Mammary epithelial cell (primary cell): Measurements from ENCODE around the gene IDH2.

Source experiments
- CTCF ChIP-seq, 2 donors: IDR thresholded peaks in 1 of 2; conservative IDR thresholded peaks in 1 of 2; 2 replicates each; pipeline ENCODE4 v1.5.1; 2011 to 2012; ENCODE audit warnings: inconsistent platforms in 2 of 2, low read length in 2 of 2, mild to moderate bottlenecking in 2 of 2, control low read depth in 1 of 2, low read depth in 1 of 2; ENCODE audit not compliant: insufficient read depth in 1 of 2; ENCODE audit errors: extremely low read depth in 1 of 2
- EZH2 ChIP-seq: IDR thresholded peaks from 2 replicates; pipeline ENCODE4 v1.6.1; 2012; ENCODE audit warnings: low read length, inconsistent platforms, borderline replicate concordance

GRCh38 chr15:90074916-90075315, 27.4 kb downstream of the IDH2 start:
- no peak for TF ChIP-seq CTCF (conservative IDR thresholded peaks at IDR 0.05 in 1 of 2, IDR thresholded peaks at IDR 0.05 in 1 of 2; ENCODE audit: extremely low read depth in 1 of 2, insufficient read depth in 1 of 2, low read depth in 1 of 2, low read length in 2 of 2)
- no peak for TF ChIP-seq EZH2
